Panc1 (cell line): ENCODE data around the gene ZNF202. TPM values are rescaled to one million over a fixed set of nuclear protein-coding genes. Genes with fewer than 3 reads are reported as not detected.
"Not testable (repeated sequence)": the region's sequence is repeated elsewhere in the genome, so short reads cannot be mapped to it uniquely, and the experiment has no call there.

Experiments used
- ATAC-seq: fragments of 200-7000 bp; cut with Tn5 transposase; 2 replicates; pipeline ENCODE4 v1.9.1; 2020; ENCODE audit warnings: mild to moderate bottlenecking, moderate library complexity
- BruUV-seq: library from RNA; stranded (reverse); fragments of 400-500 nt; replicated peaks from 2 replicates; lab custom pipeline; 2021; lab: Mats Ljungman, UMichigan
- CTCF ChIA-PET: fragments of 300-600 bp; sonication (Branson Sonifier 250); formaldehyde crosslinking; loops from one replicate; lab custom pipeline; 2022; ENCODE audit warnings: antibody characterized with exemption; lab: Charles Lee
- POLR2A ChIA-PET: fragments of 300-600 bp; sonication (Branson Sonifier 250); formaldehyde crosslinking; loops from one replicate; lab custom pipeline; 2022; ENCODE audit warnings: antibody characterized with exemption; lab: Charles Lee
- DNase-seq: peaks from one replicate; pipeline ENCODE4 v3.0.0-alpha.2; 2010; ENCODE audit warnings: low read depth, low spot score
- H3K27ac ChIP-seq: 2 replicates; pipeline ENCODE4 v1.5.1; 2011; ENCODE audit warnings: mild to moderate bottlenecking, low read length, inconsistent platforms
- H3K27me3 ChIP-seq: fragments of 200-500 bp; sonication (Bioruptor generic); 2 replicates; pipeline ENCODE4 v1.6.0; 2014; ENCODE audit warnings: low read length, inconsistent platforms; ENCODE audit not compliant: control insufficient read depth, insufficient read depth
- H3K36me3 ChIP-seq: fragments of 200-500 bp; sonication (Bioruptor generic); 2 replicates; pipeline ENCODE4 v1.5.1; 2014; ENCODE audit warnings: inconsistent platforms, mild to moderate bottlenecking, low read length, moderate library complexity; ENCODE audit not compliant: control insufficient read depth, insufficient read depth
- H3K4me1 ChIP-seq: 2 replicates; pipeline ENCODE4 v1.5.1; 2011; ENCODE audit warnings: inconsistent platforms, mild to moderate bottlenecking, low read length, moderate library complexity; ENCODE audit not compliant: control insufficient read depth, insufficient read depth
- H3K4me3 ChIP-seq, 2 experiments: 2 replicates each; pipeline ENCODE4 v1.5.1; 2011 to 2012; ENCODE audit warnings: low read depth in 2 of 2, low read length in 2 of 2, mild to moderate bottlenecking in 2 of 2, inconsistent platforms in 1 of 2, moderate library complexity in 1 of 2
- H3K9me3 ChIP-seq: fragments of 200-500 bp; sonication (Bioruptor generic); 2 replicates; pipeline ENCODE4 v1.5.1; 2014; ENCODE audit warnings: low read depth, mild to moderate bottlenecking, inconsistent platforms, low read length, moderate library complexity; ENCODE audit not compliant: control insufficient read depth, insufficient read depth
- POLR2AphosphoS5 ChIP-seq: IDR thresholded peaks from 2 replicates; pipeline ENCODE4 v1.6.1; 2012; ENCODE audit warnings: mild to moderate bottlenecking, low read depth, low read length, moderate library complexity
- REST ChIP-seq, 2 experiments: IDR thresholded peaks; 2 replicates each; pipeline ENCODE4 v1.6.1; 2011 to 2012; ENCODE audit warnings: low read depth in 2 of 2, control low read depth in 1 of 2, low read length in 1 of 2, mild to moderate bottlenecking in 1 of 2, moderate library complexity in 1 of 2; ENCODE audit not compliant: insufficient read depth in 1 of 2
- SIN3A ChIP-seq: IDR thresholded peaks from 2 replicates; pipeline ENCODE4 v1.6.1; 2012; ENCODE audit warnings: low read depth, mild to moderate bottlenecking, low read length, moderate library complexity, borderline replicate concordance; ENCODE audit not compliant: insufficient read depth
- TCF7L2 ChIP-seq: IDR thresholded peaks from 2 replicates; pipeline ENCODE4 v1.6.1; 2011; ENCODE audit warnings: mild to moderate bottlenecking, low read depth, low read length, inconsistent platforms
- in situ Hi-C: cut with HindIII; loops from 2 replicates; pipeline ENCODE4 v1.10.0; 2016; ENCODE audit warnings: low sequenced_read_pairs, low pct_unique_long_range_greater_than_20kb
- intact Hi-C: fragments of 100-400 bp; cut with micrococcal nuclease; formaldehyde crosslinking; loops from one replicate; pipeline ENCODE4 v1.10.0; 2022; ENCODE audit not compliant: unreplicated experiment
- total RNA-seq: library from RNA; stranded (reverse); gene quantifications from one replicate; pipeline ENCODE4 v1.2.1, GENCODE V29; 2021; ENCODE audit not compliant: unreplicated experiment
- TF ChIP-seq, protein P1 (sequence below): fragments of 450-650 bp; IDR thresholded peaks from 2 replicates; pipeline ENCODE4 v1.5.1; 2017; ENCODE audit warnings: mild to moderate bottlenecking

Gene ZNF202
- total RNA-seq, 1 experiment from 2014 or later, result 24.5 TPM

- Histone ChIP-seq H3K4me1 (no peaks in the 10 kb centered on the region), H3K27me3 (peaks cover 5% of the 10 kb centered on the region), H3K36me3 (no peaks in the 10 kb centered on the region), H3K4me3 (no peak overlapping the region), H3K9me3 (no peaks in the 10 kb centered on the region), H3K27ac (no peak overlapping the region)
- no peak for DNase-seq
- ChIA-PET POLR2A (no interaction called here), CTCF (no interaction called here)
- TF ChIP-seq POLR2AphosphoS5 (no peak), SIN3A (no peak)
- BruUV-seq, result no TSS peak
- in situ Hi-C loops (no loop called here), intact Hi-C loops (no loop called here)
- ATAC-seq, result no peak
Measured at GRCh38 chr11:123751781-123752180, 10.3 kb upstream of the ZNF202 start.

DNA sequence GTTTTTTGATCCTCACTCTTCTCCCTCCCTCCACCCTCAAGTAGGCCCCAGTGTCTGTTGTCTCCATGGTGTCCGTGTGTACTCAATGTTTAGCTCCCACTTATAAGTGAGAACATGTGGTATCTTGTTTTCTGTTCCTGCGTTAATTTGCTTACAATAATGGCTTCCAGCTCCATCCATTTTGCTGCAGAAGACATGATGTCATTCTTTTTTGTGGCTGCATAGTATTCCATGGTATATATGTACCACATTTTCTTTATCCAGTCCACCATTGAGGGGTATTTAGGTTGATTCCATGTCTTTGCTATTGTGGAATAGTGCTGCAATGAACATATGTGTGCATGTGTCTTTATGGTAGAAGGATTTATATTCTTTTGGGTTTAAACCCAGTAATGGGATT lies 6.9 kb upstream of the ZNF202 start:
- H3K36me3 ChIP-seq, in situ Hi-C loops, BruUV-seq, DNase-seq, ATAC-seq, H3K4me3 ChIP-seq, H3K9me3 ChIP-seq, H3K27ac ChIP-seq, POLR2A ChIA-PET, H3K4me1 ChIP-seq, H3K27me3 ChIP-seq, intact Hi-C loops: not testable (repeated sequence)
- CTCF ChIA-PET, result interaction anchor here (0.6 kb wide), 1 partner anchor 771 kb away, joined by 3 read pairs; no protein-coding TSS in a partner anchor

DNA sequence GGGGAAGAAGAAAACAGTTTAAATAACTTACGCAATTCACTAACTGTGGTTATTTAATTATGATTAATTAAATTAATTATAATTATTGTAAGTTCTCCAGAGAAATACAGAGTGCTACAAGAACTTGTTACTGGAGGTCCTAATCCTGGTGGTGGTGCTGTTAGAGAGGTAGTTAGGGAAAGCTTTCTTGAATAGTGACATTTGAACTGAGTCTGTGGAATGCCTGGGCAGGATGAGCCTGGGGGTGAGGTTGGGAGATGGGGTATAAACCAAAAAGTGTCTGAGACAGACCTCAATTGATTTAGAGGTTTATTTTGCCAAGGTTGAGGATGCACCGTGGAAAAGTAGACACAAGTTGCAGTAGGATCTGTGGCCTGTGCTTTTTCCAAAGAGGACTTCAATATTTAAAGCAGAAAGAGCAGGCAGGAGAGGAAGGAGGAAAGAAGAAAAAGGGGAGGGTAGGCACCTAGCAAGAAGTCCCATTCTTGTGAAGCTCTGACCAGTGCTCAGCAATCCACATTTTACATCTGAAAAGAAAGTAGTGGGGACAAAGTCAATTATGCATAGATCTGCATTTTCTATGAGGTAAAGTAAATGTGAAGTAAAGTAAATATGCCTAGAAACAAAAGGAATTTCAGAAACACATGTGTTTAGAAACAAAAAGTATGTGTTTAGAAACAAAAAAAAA lies 4.4 kb upstream of the ZNF202 start:
- peaks cover 8% of the 10 kb centered on the region for H3K27me3 ChIP-seq
- DNase-seq, result no peak
- ATAC-seq, result no peak
- no TSS peak for BruUV-seq
- no peak overlapping the region for H3K4me3 ChIP-seq
- no peaks in the 10 kb centered on the region; the same call in 1 of the 2 replicates for H3K36me3 ChIP-seq
- H3K27ac ChIP-seq, result no peak overlapping the region
- H3K9me3 ChIP-seq, result no peaks in the 10 kb centered on the region
- ChIA-PET POLR2A (interaction anchor here (0.7 kb wide), 1 partner anchor 179 kb away, joined by 3 read pairs; no protein-coding TSS in a partner anchor), CTCF (no interaction called here)
- in situ Hi-C loops (no loop called here), intact Hi-C loops (no loop called here)
- no peaks in the 10 kb centered on the region for H3K4me1 ChIP-seq
- TF ChIP-seq REST (IDR thresholded peaks at IDR 0.05; ENCODE audit: insufficient read depth in 1 of 2, low read depth in 2 of 2, low read length in 1 of 2), result no peak
- no peak for TF ChIP-seq TCF7L2
- TF ChIP-seq SIN3A, result no peak
- TF ChIP-seq, protein P1, sequence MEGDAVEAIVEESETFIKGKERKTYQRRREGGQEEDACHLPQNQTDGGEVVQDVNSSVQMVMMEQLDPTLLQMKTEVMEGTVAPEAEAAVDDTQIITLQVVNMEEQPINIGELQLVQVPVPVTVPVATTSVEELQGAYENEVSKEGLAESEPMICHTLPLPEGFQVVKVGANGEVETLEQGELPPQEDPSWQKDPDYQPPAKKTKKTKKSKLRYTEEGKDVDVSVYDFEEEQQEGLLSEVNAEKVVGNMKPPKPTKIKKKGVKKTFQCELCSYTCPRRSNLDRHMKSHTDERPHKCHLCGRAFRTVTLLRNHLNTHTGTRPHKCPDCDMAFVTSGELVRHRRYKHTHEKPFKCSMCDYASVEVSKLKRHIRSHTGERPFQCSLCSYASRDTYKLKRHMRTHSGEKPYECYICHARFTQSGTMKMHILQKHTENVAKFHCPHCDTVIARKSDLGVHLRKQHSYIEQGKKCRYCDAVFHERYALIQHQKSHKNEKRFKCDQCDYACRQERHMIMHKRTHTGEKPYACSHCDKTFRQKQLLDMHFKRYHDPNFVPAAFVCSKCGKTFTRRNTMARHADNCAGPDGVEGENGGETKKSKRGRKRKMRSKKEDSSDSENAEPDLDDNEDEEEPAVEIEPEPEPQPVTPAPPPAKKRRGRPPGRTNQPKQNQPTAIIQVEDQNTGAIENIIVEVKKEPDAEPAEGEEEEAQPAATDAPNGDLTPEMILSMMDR, result no peak
- no peak for TF ChIP-seq POLR2AphosphoS5
